HG03045 (cell line): ENCODE results near the gene ATP6V1G2.
A peak's percentile ranks its signal among the peaks of the same experiment; 100 is the strongest.
"Not testable (repeated sequence)": the region's sequence is repeated elsewhere in the genome, so short reads cannot be mapped to it uniquely, and the experiment has no call there.

Source experiments
- ATAC-seq: cut with Tn5 transposase; IDR thresholded peaks from one replicate; pipeline ENCODE4 v1.9.1; 2021; ENCODE audit warnings: mild to moderate bottlenecking, moderate library complexity; ENCODE audit not compliant: unreplicated experiment

Gene ATP6V1G2

DNA sequence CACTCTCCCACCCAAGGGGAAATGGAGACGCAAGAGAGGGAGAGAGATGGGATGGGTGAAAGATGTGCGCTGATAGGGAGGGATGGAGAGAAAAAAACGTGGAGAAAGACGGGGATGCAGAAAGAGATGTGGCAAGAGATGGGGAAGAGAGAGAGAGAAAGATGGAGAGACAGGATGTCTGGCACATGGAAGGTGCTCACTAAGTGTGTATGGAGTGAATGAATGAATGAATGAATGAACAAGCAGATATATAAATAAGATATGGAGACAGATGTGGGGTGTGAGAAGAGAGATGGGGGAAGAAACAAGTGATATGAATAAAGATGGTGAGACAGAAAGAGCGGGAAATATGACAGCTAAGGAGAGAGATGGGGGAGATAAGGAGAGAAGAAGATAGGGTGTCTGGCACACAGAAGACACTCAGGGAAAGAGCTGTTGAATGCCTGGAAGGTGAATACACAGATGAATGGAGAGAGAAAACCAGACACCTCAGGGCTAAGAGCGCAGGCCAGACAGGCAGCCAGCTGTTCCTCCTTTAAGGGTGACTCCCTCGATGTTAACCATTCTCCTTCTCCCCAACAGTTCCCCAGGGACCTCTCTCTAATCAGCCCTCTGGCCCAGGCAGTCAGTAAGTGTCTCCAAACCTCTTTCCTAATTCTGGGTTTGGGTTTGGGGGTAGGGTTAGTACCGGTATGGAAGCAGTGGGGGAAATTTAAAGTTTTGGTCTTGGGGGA is 29.7 kb upstream of the ATP6V1G2 start:
- ATAC-seq = no peak

DNA sequence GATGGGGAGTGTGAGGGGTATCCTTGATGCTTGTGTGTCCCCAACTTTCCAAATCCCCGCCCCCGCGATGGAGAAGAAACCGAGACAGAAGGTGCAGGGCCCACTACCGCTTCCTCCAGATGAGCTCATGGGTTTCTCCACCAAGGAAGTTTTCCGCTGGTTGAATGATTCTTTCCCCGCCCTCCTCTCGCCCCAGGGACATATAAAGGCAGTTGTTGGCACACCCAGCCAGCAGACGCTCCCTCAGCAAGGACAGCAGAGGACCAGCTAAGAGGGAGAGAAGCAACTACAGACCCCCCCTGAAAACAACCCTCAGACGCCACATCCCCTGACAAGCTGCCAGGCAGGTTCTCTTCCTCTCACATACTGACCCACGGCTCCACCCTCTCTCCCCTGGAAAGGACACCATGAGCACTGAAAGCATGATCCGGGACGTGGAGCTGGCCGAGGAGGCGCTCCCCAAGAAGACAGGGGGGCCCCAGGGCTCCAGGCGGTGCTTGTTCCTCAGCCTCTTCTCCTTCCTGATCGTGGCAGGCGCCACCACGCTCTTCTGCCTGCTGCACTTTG is 29.0 kb upstream of the ATP6V1G2 start, which contains the start of gene TNF:
Gene TNF, plus strand, starts transcription at position 231 of the 567 bp plus-strand sequence. Its CDS starts 177 bp downstream, at position 408.
- ATAC-seq = no peak

DNA sequence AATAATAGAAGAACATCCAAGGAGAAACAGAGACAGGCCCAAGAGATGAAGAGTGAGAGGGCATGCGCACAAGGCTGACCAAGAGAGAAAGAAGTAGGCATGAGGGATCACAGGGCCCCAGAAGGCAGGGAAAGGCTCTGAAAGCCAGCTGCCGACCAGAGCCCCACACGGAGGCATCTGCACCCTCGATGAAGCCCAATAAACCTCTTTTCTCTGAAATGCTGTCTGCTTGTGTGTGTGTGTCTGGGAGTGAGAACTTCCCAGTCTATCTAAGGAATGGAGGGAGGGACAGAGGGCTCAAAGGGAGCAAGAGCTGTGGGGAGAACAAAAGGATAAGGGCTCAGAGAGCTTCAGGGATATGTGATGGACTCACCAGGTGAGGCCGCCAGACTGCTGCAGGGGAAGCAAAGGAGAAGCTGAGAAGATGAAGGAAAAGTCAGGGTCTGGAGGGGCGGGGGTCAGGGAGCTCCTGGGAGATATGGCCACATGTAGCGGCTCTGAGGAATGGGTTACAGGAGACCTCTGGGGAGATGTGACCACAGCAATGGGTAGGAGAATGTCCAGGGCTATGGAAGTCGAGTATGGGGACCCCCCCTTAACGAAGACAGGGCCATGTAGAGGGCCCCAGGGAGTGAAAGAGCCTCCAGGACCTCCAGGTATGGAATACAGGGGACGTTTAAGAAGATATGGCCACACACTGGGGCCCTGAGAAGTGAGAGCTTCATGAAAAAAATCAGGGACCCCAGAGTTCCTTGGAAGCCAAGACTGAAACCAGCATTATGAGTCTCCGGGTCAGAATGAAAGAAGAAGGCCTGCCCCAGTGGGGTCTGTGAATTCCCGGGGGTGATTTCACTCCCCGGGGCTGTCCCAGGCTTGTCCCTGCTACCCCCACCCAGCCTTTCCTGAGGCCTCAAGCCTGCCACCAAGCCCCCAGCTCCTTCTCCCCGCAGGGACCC is 28.0 kb upstream of the ATP6V1G2 start:
- no peak for ATAC-seq

DNA sequence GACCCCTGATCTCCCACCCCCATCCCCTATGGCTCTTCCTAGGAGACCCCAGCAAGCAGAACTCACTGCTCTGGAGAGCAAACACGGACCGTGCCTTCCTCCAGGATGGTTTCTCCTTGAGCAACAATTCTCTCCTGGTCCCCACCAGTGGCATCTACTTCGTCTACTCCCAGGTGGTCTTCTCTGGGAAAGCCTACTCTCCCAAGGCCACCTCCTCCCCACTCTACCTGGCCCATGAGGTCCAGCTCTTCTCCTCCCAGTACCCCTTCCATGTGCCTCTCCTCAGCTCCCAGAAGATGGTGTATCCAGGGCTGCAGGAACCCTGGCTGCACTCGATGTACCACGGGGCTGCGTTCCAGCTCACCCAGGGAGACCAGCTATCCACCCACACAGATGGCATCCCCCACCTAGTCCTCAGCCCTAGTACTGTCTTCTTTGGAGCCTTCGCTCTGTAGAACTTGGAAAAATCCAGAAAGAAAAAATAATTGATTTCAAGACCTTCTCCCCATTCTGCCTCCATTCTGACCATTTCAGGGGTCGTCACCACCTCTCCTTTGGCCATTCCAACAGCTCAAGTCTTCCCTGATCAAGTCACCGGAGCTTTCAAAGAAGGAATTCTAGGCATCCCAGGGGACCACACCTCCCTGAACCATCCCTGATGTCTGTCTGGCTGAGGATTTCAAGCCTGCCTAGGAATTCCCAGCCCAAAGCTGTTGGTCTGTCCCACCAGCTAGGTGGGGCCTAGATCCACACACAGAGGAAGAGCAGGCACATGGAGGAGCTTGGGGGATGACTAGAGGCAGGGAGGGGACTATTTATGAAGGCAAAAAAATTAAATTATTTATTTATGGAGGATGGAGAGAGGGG is 27.1 kb upstream of the ATP6V1G2 start:
- no peak for ATAC-seq

DNA sequence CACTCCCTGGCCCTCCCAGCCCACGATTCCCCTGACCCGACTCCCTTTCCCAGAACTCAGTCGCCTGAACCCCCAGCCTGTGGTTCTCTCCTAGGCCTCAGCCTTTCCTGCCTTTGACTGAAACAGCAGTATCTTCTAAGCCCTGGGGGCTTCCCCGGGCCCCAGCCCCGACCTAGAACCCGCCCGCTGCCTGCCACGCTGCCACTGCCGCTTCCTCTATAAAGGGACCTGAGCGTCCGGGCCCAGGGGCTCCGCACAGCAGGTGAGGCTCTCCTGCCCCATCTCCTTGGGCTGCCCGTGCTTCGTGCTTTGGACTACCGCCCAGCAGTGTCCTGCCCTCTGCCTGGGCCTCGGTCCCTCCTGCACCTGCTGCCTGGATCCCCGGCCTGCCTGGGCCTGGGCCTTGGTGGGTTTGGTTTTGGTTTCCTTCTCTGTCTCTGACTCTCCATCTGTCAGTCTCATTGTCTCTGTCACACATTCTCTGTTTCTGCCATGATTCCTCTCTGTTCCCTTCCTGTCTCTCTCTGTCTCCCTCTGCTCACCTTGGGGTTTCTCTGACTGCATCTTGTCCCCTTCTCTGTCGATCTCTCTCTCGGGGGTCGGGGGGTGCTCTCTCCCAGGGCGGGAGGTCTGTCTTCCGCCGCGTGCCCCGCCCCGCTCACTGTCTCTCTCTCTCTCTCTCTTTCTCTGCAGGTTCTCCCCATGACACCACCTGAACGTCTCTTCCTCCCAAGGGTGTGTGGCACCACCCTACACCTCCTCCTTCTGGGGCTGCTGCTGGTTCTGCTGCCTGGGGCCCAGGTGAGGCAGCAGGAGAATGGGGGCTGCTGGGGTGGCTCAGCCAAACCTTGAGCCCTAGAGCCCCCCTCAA is 25.9 kb upstream of the ATP6V1G2 start, which contains the start of gene LTA:
Gene LTA, plus strand, starts transcription at position 249 of the 871 bp plus-strand sequence. Its CDS starts 454 bp downstream, at position 703.
- ATAC-seq = no peak

DNA sequence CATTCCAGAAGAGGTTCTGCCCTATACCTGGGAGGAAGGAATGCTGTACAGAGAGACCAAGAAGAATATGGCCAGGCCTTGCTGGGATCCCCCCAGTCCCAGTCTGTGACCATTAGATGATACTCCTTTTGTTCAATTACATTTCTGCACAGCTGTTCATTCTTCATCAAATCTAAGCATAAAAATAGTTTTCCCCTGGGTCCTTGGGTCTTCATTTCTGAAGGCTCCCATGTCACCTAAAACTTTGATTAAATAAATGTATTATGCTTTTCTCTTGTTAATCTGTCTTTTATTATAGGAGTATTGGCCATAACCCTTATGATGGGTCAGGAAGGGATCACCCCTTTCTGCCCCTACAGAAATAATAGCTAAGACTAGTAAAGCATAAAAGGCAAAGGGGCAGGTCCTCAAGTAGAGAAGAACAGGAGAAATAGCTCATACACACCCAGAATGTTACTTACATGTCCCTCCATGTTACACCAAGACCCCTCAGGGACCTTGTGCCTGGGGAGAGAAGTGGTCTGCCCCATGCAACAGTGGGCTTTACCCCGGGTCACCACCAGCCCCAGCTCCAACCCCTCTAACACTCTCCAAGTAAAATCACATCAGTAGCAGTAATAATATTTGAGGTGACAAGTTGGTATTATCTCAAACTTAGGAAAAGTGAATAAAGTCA is 23.6 kb upstream of the ATP6V1G2 start:
- ATAC-seq = no peak

DNA sequence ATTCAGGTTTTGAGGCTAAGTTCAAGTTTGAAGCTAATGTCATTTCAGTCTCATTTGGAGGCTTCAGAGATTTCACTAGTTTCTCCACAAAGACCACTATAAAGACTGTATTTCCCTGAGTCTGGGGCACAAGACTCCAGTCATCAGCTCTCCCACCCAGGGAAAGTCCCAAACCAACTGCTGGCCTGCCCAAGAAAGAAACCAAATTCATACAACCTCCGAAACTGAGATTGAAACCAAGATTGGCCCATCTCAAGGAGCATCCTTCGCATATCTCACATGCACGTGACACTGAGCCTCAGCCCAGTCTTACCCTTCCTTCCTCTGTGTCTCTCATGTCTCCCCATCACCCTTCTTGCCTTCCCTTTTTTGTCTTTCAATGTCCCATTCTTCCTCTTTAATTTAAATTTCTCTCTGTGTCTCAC is 22.1 kb upstream of the ATP6V1G2 start:
- peak; percentile 56 for ATAC-seq

DNA sequence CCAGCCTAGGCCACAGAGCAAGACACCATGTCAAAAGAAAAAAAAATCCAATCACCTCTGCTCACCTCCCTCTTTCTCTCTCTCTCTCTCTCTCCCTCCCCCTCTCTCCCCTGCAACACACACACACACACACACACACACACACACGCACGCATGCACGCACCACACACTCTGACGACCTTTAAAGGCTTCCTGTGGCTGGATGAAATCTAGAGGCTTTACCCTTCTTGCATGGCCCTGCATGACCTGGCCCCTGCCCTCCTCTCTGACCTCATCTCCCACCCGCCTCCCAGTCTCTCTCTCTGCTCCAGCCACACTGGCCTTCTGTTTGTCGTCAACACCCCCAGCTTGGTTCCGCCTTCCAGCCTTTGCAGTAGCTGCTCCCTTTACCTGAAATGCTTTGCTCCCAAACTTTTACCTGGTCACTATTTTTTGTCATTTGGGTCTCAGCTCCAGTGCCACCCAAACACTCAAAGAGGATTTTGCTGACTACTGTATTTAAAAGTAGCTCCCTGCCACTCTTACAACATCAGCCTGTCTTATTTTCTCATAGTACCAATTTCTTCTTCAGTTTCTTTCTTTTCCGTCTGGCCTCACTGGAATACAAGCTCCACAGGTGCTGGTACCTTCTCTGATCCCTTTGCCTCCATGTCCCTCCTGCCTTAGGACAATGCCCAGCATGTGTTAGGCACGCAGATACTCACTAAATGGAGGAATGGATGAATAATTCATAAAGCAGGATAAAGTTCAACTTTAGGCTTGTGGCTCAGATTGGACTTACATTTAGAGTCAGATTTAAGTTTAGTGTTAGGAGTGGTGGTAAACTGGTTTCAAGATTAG is 21.3 kb upstream of the ATP6V1G2 start:
- ATAC-seq = no peak

DNA sequence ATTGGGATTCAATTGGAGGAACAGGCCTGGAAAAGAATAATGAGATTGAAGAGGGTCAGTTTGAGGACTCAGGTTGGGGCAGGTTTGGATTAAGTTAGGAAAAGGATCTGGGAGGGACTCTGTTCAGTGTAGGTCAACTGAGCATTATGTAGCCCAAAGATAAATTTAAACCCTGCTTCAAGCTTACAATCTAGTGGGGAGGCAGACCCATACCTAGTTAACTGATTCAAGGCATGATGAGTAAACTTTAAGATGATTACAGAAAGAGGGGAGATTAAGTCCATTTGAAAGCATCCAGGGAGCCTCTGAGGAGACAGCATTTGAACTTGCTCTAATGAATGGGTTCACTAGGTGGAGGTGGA is 14.3 kb upstream of the ATP6V1G2 start:
- no peak for ATAC-seq

DNA sequence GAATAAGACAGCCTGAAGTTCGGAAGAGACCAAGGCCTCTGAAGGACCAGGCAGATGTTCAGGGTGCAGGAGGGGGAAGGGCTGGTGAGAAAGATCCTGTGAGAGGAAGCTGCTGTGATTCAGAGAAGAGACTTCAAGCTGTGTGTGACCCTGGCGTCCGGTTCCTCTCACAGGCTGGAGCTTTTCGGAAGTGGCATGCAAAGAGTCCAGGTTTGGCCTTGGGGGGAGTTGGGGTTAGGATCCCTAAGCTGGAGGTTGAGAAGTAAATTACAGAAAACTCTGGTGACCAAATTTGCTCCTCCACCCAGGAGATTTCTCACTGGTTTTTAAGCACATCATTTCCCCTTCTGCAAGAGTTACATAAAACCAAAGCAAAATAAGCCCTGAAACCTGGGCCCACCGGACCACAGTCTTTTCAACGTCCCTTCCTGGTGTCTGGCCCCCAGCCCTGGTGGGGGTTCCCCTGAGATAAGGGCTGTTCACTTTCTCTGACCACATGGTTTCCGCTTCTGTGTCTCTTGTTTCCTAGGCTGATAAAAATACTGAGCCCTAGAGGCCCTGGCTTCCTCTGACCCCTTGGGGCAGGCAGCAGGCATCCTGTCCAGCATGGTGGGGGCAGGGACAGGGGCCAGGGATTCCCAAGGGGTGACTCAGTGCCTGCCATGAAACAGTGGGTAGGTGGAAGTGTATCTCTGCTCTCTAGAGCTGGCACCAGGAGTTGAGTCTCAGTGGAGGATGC is 13.7 kb upstream of the ATP6V1G2 start:
- ATAC-seq = peak; percentile 61

DNA sequence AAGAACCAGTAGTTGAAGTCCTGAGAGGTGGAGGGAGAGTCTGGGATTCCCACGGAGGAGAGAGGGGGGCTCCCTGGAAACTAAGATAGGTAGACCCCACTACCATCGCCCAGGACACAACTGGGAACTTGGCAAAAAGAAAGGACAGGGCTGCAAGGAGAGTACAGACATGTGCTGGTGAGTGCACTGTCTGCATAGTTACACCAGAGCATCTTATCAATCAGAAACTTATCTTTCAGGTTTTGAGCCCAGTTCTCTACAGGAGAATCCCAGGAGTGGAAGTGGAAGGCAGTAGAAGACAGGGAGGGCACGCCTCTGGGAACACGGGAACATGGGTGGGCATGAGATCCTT is 13.2 kb upstream of the ATP6V1G2 start:
- no peak for ATAC-seq

DNA sequence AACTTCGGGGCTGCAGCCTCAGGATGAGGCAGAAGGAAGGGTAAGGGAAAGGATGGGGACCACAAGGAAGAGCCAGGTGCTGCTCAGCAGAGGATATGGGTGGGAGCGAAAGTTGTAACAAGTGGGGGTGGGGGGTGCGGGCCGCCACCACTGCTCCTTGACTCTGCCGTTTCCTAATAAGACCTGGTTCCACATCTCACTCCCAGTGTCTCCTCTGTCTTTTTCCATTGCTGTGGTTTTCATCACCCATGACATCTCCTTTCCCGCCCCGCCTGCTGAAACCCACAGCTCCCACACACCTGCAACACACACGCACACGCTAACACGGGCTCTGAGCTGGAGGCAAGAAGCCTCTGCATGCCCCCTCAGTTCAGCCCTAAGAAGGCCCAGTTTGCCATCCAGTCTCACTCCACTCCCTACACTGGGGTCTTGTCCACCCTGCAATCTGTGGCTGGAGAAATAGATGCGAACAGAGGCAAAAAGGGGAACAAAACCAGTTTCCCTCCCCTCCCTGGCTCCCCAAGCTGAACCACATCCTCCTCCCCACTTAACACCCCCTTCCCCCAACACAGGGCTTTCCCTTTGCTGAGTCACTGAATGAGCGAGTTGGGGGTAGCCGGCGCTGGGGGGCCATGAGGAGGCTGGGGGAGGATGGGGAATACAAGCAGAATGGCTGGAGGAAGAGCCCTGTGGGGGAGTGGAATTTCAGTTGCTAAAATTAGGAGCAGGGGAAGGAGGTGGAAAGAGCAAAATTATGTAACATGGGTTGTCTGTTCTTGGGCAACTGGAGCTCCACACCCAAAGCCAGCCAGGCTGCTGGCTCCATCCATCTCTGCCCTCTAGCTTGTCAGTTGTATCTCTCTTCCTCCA is 12.5 kb upstream of the ATP6V1G2 start:
- ATAC-seq = no peak

DNA sequence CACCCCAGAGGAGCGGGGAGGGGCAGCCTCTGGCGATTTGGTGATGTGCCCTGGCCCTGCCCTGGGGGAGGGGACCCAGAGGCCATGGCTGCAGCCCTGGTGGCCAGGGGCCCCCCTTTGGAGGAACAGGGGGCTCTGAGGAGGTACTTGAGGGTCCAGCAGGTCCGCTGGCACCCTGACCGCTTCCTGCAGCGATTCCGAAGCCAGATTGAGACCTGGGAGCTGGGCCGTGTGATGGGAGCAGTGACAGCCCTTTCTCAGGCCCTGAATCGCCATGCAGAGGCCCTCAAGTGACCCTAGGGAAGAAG is 11.9 kb upstream of the ATP6V1G2 start:
- ATAC-seq = no peak

DNA sequence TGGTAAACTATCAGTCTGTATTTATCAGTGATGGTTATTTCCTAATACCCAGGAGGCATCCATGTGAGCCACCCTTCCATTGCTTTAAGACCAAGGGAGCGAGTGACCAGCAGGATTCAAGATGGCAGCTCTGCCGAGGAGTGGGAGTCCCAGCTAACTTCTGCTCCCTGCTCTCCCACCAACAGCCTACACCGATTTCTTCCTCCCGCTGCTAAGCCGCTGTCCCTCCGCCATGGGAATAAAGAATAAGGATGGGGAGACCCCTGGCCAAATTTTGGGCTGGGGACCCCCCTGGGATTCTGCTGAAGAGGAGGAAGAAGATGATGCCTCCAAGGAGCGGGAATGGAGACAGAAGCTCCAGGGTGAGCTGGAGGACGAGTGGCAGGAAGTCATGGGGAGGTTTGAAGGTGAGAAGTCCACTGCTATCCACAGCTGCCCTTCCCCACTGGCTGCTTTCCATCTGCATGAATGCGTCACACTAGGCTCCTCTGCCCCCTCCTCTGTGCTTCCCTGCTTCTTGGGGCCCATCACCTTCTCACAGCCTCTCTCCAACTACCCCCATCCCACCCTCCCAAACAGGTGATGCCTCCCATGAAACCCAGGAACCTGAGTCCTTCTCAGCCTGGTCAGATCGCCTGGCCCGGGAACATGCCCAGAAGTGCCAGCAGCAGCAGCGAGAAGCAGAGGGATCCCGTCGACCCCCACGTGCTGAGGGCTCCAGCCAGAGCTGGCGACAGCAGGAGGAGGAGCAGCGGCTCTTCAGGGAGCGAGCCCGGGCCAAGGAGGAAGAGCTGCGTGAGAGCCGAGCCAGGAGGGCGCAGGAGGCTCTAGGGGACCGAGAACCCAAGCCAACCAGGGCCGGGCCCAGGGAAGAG is 11.3 kb upstream of the ATP6V1G2 start:
- ATAC-seq = no peak

DNA sequence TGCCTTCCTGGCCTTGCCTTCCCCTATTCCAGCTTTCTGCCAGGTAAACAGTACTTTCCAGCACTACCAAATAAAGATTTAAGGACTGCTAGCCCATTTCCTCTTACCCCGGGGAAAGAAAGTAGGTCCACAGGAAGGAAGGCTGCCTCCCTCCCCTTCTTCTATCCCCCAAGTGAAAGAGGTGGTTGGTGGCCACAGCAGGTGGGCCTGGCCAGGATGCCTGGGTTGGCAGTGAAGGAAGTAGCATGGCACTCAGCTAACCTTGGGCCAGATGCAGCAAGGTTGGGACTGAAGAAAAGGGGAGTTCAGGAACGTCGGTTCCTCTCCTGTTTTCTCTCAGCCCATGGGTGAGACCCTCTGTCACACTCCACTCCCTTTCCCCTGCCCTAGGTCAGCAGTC is 9.9 kb upstream of the ATP6V1G2 start:
- ATAC-seq = no peak

DNA sequence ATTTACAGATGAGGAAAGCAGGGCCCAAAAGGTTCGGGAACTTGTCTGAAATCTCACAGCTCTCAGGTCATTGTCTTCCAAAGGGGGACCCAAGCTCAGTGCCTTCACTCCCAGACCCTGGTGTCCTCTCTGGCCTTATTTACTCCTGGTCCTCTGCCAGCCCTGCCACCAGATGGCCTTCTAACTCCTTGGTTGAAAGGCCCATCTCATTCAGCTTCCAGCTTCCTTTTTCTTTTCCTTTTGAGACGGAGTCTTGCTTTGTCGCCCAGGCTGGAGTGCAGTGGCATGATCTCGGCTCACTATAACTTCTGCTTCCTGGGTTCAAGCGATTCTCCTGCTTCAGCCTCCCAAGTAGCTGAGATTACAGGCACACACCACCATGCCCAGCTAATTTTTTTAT is 5.0 kb upstream of the ATP6V1G2 start:
- not testable (repeated sequence) for ATAC-seq
